Neuronal stem cell (in vitro differentiated cells): Measurements from ENCODE around the gene TRPV4.

ENCODE experiments used
- DNase-seq: peaks from one replicate; pipeline ENCODE4 v3.0.0-alpha.2; 2013; ENCODE audit warnings: low spot score
- H2AFZ ChIP-seq: one replicate; pipeline ENCODE4 v1.6.1; 2013; ENCODE audit warnings: mild to moderate bottlenecking, low read length, inconsistent platforms
- H2AK5ac ChIP-seq: 2 replicates; pipeline ENCODE4 v1.6.1; 2013; ENCODE audit warnings: low read depth, mild to moderate bottlenecking, inconsistent platforms, low read length, moderate library complexity, mixed read lengths
- H2BK120ac ChIP-seq: 2 replicates; pipeline ENCODE4 v1.6.1; 2013; ENCODE audit warnings: low read depth, mild to moderate bottlenecking, inconsistent platforms, low read length, moderate library complexity, mixed read lengths
- H2BK12ac ChIP-seq: one replicate; pipeline ENCODE4 v1.6.1; 2013; ENCODE audit warnings: low read length, inconsistent platforms
- H2BK15ac ChIP-seq: 2 replicates; pipeline ENCODE4 v1.6.1; 2013; ENCODE audit warnings: mild to moderate bottlenecking, low read length, inconsistent platforms, mixed read lengths
- H2BK5ac ChIP-seq: one replicate; pipeline ENCODE4 v1.6.1; 2013; ENCODE audit warnings: inconsistent platforms, mild to moderate bottlenecking, low read length, moderate library complexity
- H3K14ac ChIP-seq: one replicate; pipeline ENCODE4 v1.6.1; 2013; ENCODE audit warnings: low read length, inconsistent platforms
- H3K18ac ChIP-seq: 2 replicates; pipeline ENCODE4 v1.6.1; 2013; ENCODE audit warnings: low read length, inconsistent platforms
- H3K23ac ChIP-seq: 2 replicates; pipeline ENCODE4 v1.6.1; 2013; ENCODE audit warnings: low read depth, mild to moderate bottlenecking, mixed read lengths, low read length, inconsistent platforms; ENCODE audit not compliant: poor library complexity
- H3K27ac ChIP-seq: replicated peaks from 3 replicates; pipeline ENCODE4 v1.5.1; 2013; ENCODE audit warnings: low read length, inconsistent platforms
- H3K27me3 ChIP-seq, 3 experiments: 2 replicates each; pipeline ENCODE4 v1.6.1; 2013; ENCODE audit warnings: low read length in 3 of 3, mild to moderate bottlenecking in 2 of 3, inconsistent platforms in 1 of 3, low read depth in 1 of 3, mixed read lengths in 1 of 3, moderate library complexity in 1 of 3; ENCODE audit not compliant: control insufficient read depth in 3 of 3, insufficient read depth in 3 of 3
- H3K36me3 ChIP-seq, 2 donors: replicated peaks in 1 of 2; 2 replicates each; pipeline ENCODE4 v1.6.1; 2013; ENCODE audit warnings: low read length in 2 of 2; ENCODE audit not compliant: control insufficient read depth in 2 of 2, insufficient read depth in 2 of 2
- H3K4ac ChIP-seq: 2 replicates; pipeline ENCODE4 v1.6.1; 2013; ENCODE audit warnings: inconsistent platforms, mild to moderate bottlenecking, low read length, moderate library complexity
- H3K4me1 ChIP-seq, 2 donors: 1 replicate in 1 of 2; 2 replicates in 1 of 2; pipeline ENCODE4 v1.6.1; 2013; ENCODE audit warnings: low read length in 2 of 2, low read depth in 1 of 2; ENCODE audit not compliant: control insufficient read depth in 2 of 2, insufficient read depth in 1 of 2
- H3K4me2 ChIP-seq: one replicate; pipeline ENCODE4 v1.6.1; 2013; ENCODE audit warnings: mild to moderate bottlenecking, low read length, inconsistent platforms; ENCODE audit not compliant: insufficient read depth, poor library complexity, severe bottlenecking
- H3K4me3 ChIP-seq, 2 donors: 2 replicates each; pipeline ENCODE4 v1.5.1; 2013; ENCODE audit warnings: low read length in 2 of 2, mild to moderate bottlenecking in 2 of 2, inconsistent platforms in 1 of 2, moderate library complexity in 1 of 2
- H3K79me1 ChIP-seq: one replicate; pipeline ENCODE4 v1.6.1; 2013; ENCODE audit warnings: low read depth, mild to moderate bottlenecking, inconsistent platforms, low read length, moderate library complexity
- H3K9ac ChIP-seq: one replicate; pipeline ENCODE4 v1.6.1; 2013; ENCODE audit warnings: mild to moderate bottlenecking, low read depth, low read length, inconsistent platforms; ENCODE audit not compliant: poor library complexity
- H3K9me3 ChIP-seq, 2 donors: replicated peaks in 1 of 2; 2 replicates each; pipeline versions ENCODE3 to v1.6.1; 2013; ENCODE audit warnings: low read length in 2 of 2, mild to moderate bottlenecking in 2 of 2, inconsistent platforms in 1 of 2, low read depth in 1 of 2, mixed read lengths in 1 of 2, moderate library complexity in 1 of 2; ENCODE audit not compliant: control insufficient read depth in 2 of 2, insufficient read depth in 1 of 2
- H4K8ac ChIP-seq: one replicate; pipeline ENCODE4 v1.6.1; 2013; ENCODE audit warnings: low read depth, mild to moderate bottlenecking, inconsistent platforms, low read length, moderate library complexity
- H4K91ac ChIP-seq: one replicate; pipeline ENCODE4 v1.6.1; 2013; ENCODE audit warnings: low read length, low read depth, mild to moderate bottlenecking, inconsistent platforms; ENCODE audit not compliant: poor library complexity
- WGBS, 2 donors: extraction: QIAGEN DNeasy Blood & Tissue Kit; methylation state at CpG; one replicate each; pipeline ENCODE4 v1.1.7; 2013; ENCODE audit warnings: missing lambda C conversion rate in 2 of 2, mixed read lengths in 1 of 2; ENCODE audit not compliant: insufficient read length in 2 of 2, insufficient replicate concordance in 1 of 2; ENCODE audit errors: extremely low coverage in 2 of 2; 5-methylcytosine and 5-hydroxymethylcytosine counted together

TRPV4 gene

GRCh38 chr12:109767456-109767855, 65.7 kb downstream of the TRPV4 start:
- Histone ChIP-seq H3K9me3 (peaks cover 2 to 6% of the 10 kb centered on the region in 2 donors), H2AK5ac (no peak overlapping the region), H3K18ac (no peak overlapping the region), H2AFZ (no peak overlapping the region), H3K4me3 (no peak overlapping the region), H4K8ac (no peak overlapping the region), H3K27ac (no peak overlapping the region), H3K23ac (no peak overlapping the region), H2BK12ac (no peak overlapping the region), H3K4me2 (no peak overlapping the region), H3K4ac (no peak overlapping the region), H3K27me3 (no peaks in the 10 kb centered on the region), H2BK5ac (no peak overlapping the region), H3K79me1 (no peaks in the 10 kb centered on the region), H4K91ac (no peak overlapping the region), H3K9ac (no peak overlapping the region), H3K36me3 (peaks cover 0 to 2% of the 10 kb centered on the region in 2 donors), H3K4me1 (peaks cover 0 to 9% of the 10 kb centered on the region in 2 donors), H3K14ac (no peak overlapping the region), H2BK15ac (no peak overlapping the region), H2BK120ac (no peak overlapping the region)
- WGBS, 2 donors: no CpG with 5 or more reads among the region's 4 CpGs
- DNase-seq: no peak

- no peaks in the 10 kb centered on the region for H3K27me3 ChIP-seq
- H2BK120ac ChIP-seq: no peak overlapping the region
- peak overlapping the region; percentile 55 for H3K18ac ChIP-seq
- peak overlapping the region; percentile 33 for H4K8ac ChIP-seq
- peak overlapping the region; percentile 74 for H3K9ac ChIP-seq
- no peak overlapping the region for H2BK15ac ChIP-seq
- no CpG with 5 or more reads among the region's 12 CpGs for WGBS, 2 donors
- H3K4ac ChIP-seq: no peak overlapping the region
- peak overlapping the region; percentile 11 for H3K23ac ChIP-seq
- H3K9me3 ChIP-seq: peaks cover 2 to 6% of the 10 kb centered on the region in 2 donors
- H3K79me1 ChIP-seq: no peaks in the 10 kb centered on the region
- H3K27ac ChIP-seq: no peak overlapping the region
- DNase-seq: no peak
- no peak overlapping the region for H3K4me3 ChIP-seq
- no peak overlapping the region for H2BK12ac ChIP-seq
- H3K36me3 ChIP-seq: peaks cover 0 to 2% of the 10 kb centered on the region in 2 donors
- no peak overlapping the region for H2AFZ ChIP-seq
- H3K14ac ChIP-seq: peak overlapping the region; percentile 3
- H4K91ac ChIP-seq: no peak overlapping the region
- no peak overlapping the region for H2BK5ac ChIP-seq
- H3K4me2 ChIP-seq: no peak overlapping the region
- H3K4me1 ChIP-seq: peaks cover 0 to 9% of the 10 kb centered on the region in 2 donors
- peak overlapping the region; percentile 6 for H2AK5ac ChIP-seq
These were observed 66.9 kb downstream of the TRPV4 start for GRCh38 chr12:109766251-109766778.

GRCh38 chr12:109765446-109765810, 67.8 kb downstream of the TRPV4 start:
- no CpG with 5 or more reads among the region's 6 CpGs for WGBS, 2 donors
- Histone ChIP-seq H2AK5ac (peak overlapping the region; percentile 72), H2AFZ (no peak overlapping the region)

GRCh38 chr12:109764776-109765445, 68.3 kb downstream of the TRPV4 start:
- Histone ChIP-seq H3K79me1 (peaks cover 2% of the 10 kb centered on the region), H3K18ac (peak overlapping the region; percentile 77), H3K27ac (no peak overlapping the region), H4K8ac (no peak overlapping the region), H3K14ac (no peak overlapping the region), H3K4me2 (no peak overlapping the region), H3K36me3 (peaks cover 0 to 2% of the 10 kb centered on the region in 2 donors), H3K4ac (no peak overlapping the region), H3K23ac (no peak overlapping the region), H3K9ac (no peak overlapping the region), H2AFZ (no peak overlapping the region), H2BK5ac (no peak overlapping the region), H3K9me3 (peaks cover 2 to 6% of the 10 kb centered on the region in 2 donors), H2BK12ac (no peak overlapping the region), H3K4me1 (peaks cover 0 to 5% of the 10 kb centered on the region in 2 donors), H3K27me3 (no peaks in the 10 kb centered on the region), H4K91ac (no peak overlapping the region), H2BK15ac (no peak overlapping the region), H3K4me3 (no peak overlapping the region), H2BK120ac (no peak overlapping the region), H2AK5ac (peak overlapping the region; percentile 72)
- no CpG with 5 or more reads among the region's 18 CpGs for WGBS, 2 donors
- no peak for DNase-seq

More at GRCh38 chr12:109765446-109765810, 67.8 kb downstream of the TRPV4 start:
- H4K91ac ChIP-seq: no peak overlapping the region
- DNase-seq: no peak
- H3K79me1 ChIP-seq: no peaks in the 10 kb centered on the region
- H2BK15ac ChIP-seq: no peak overlapping the region
- H3K14ac ChIP-seq: no peak overlapping the region
- no peak overlapping the region for H3K23ac ChIP-seq
- H3K27ac ChIP-seq: no peak overlapping the region
- H3K27me3 ChIP-seq: no peaks in the 10 kb centered on the region
- H4K8ac ChIP-seq: no peak overlapping the region
- H2BK120ac ChIP-seq: no peak overlapping the region
- H3K9ac ChIP-seq: no peak overlapping the region
- peak overlapping the region; percentile 74 for H3K18ac ChIP-seq
- peaks cover 2 to 6% of the 10 kb centered on the region in 2 donors for H3K9me3 ChIP-seq
- no peak overlapping the region for H2BK5ac ChIP-seq
- H3K4me1 ChIP-seq: peaks cover 0 to 7% of the 10 kb centered on the region in 2 donors
- no peak overlapping the region for H3K4me3 ChIP-seq
- H2BK12ac ChIP-seq: no peak overlapping the region
- no peak overlapping the region for H3K4me2 ChIP-seq
- H3K4ac ChIP-seq: no peak overlapping the region
- H3K36me3 ChIP-seq: peaks cover 0 to 2% of the 10 kb centered on the region in 2 donors
